SKM-1 (cell line): Measurements from ENCODE around the gene KRTAP4-1.
"Not testable (repeated sequence)": the region's sequence is repeated elsewhere in the genome, so short reads cannot be mapped to it uniquely, and the experiment has no call there.

Experiments
- DNase-seq: peaks from one replicate; lab custom pipeline; 2025; ENCODE audit not compliant: unreplicated experiment; lab: John Stamatoyannopoulos, UW

KRTAP4-1 gene

DNA sequence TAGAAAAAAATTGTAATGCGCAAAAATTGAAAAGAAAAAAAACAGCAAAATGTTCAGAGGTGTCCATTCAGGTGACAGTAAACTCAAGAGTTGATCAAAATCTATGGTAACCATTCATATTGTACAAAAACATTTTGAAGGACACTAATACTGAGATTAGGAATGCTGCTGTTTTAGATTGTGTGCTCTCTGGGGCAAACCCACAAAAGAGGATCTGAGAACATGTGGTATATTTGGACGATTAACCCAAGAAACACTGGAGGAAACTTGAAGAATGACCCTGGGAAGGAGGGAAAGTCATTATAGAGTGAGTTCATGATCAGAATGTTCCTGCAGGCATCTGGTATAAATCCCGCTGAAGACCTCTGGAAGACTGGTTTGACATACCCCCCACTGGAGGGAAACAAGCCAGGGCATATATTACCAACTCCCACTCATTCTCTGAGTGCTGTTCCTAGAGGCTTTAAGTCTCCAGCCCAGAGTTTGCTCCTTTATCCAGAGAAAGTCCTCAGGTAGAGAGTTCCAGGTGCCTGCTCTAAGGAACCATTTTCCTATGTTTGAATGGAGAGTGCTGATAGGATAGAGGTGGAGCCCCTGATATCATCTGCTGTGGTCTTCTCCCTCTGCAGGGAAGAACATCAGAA, 7.8 kb downstream of the KRTAP4-1 start:
- DNase-seq = no peak

DNA sequence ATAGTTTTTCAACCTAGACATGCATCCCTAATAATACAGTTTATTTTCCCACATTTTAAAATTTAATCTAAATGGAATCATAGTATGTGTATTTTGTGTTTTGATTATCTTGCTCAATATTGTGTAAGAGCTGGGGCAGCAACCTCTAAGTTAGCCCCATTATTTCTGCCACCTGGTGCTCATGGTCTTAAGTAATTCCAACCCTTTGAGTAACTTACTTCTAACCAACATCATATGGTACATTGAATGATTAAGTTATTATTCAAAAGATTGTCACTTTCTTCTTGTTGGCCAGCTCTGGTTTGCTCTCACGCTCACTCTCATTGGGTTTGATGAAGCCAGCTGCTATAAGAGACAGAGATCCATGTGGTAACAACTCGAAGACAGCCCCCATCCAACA, 12.8 kb downstream of the KRTAP4-1 start:
- DNase-seq = no peak

DNA sequence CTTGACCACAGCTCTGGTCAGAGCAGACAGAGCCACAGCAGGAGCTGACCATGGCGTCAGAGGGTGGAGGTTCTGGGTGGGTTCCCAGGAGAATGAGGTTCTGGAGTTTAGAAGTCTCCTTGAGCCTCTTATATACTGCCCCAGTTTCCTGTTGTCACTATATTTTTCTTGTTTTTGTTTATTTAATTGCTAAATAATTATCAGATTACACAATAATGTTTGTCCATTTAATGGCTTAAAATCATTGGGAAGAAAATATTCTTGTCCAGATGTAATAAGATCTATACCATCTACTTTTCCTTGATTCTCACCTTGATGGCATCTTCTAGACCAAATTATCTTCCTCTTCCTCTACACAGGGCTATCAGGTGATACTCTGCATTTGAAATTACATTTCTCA, 16.6 kb downstream of the KRTAP4-1 start, which contains the start of gene KRTAP4-3:
Gene KRTAP4-3 (minus strand): TSS at position 101 of the 400 bp plus-strand sequence. CDS start 49 bp downstream, at position 52.
- DNase-seq = no peak

DNA sequence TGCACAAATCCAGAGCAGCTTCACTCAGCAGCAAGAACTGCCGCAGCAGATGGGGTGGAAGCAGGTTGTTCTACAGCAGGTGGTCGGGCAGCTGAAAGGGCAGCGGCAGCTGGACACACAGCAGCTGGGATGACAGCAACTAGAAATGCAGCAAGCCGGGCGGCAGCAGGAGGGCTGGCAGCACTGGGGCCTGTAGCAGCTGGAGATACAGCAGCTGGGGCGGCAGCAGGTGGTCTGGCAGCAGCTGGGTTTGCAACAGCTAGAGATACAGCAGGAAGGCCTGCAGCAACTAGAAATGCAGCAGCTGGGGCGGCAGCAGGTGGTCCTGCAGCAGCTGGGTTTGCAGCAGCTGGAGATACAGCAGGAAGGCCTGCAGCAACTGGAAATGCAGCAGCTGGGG, 17.1 kb downstream of the KRTAP4-1 start:
- DNase-seq = no peak

DNA sequence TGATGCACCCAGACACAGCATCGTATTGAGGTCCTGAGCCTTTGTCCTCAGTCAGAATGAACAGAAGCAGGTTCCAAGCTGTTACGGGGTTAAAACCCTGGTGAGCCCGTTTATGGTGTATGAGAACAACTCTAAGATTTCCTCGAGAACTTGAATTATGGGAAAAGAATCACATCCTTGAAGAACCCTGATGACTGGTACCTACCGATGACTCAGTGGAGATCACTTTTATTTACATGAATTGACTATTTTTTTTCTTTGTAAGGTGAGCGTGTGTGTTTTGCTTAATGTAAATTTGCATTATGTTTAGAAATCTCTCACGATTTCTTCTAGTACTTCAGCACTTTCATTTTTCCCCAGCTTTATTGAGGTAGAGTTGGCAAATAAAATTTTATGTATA, 20.9 kb downstream of the KRTAP4-1 start:
- no peak for DNase-seq

DNA sequence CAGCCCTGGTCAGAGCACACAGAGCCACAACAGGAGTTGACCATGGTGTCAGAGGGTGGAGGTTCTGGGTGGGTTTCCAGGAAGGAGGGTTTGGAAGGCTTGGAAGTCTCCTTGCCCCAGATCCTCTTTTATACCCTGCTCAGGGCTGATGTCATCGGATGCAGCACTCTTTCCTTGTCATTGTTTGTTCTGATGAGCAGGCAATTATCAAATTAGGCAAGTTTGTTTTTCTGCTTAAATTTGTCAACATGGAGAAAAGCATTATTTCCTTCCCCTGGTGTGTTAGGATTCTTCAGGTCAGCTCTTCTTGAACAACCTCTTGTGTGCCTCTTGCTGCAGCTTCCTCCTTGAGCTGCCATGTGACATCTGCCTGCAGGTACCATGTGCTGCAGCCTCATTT, 24.1 kb downstream of the KRTAP4-1 start, which contains the start of gene KRTAP4-4:
Gene KRTAP4-4 (minus strand): TSS at position 101 of the 400 bp plus-strand sequence. CDS start 57 bp downstream, at position 44.
- DNase-seq = no peak

DNA sequence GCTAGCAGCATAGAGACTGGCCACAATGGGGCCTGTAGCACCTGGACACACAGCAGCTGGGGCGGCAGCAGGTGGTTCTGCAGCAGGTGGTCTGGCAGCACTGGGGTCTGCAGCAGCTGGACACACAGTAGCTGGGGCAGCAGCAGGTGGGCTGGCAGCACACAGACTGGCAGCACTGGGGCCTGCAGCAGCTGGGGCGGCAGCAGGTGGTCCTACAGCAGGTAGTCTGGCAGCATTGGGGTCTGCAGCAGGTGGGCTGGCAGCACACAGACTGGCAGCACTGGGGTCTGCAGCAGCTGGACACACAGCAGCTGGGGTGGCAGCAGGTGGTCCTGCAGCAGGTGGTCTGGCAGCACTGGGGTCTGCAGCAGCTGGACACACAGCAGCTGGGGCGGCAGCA, 24.5 kb downstream of the KRTAP4-1 start:
- DNase-seq = not testable (repeated sequence)

DNA sequence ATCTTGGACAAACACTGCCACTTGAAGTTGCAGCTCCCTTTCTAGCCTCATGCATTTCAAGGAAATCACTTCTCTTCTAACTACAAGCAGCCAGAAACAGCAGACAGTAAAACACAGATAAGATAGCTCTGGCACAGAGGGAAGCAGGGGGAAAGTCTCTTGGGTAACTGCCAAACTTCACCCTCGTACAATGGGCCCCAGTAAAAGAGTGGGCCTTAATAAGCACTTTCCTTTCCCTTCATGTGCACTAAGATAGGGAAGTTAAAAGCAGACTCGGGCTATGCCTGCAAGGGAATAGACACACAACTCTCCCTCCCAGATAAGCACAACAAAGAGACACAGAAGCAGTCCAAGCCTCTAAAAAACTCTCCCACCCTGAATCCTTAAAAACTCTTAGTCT, 30.9 kb downstream of the KRTAP4-1 start:
- no peak for DNase-seq

DNA sequence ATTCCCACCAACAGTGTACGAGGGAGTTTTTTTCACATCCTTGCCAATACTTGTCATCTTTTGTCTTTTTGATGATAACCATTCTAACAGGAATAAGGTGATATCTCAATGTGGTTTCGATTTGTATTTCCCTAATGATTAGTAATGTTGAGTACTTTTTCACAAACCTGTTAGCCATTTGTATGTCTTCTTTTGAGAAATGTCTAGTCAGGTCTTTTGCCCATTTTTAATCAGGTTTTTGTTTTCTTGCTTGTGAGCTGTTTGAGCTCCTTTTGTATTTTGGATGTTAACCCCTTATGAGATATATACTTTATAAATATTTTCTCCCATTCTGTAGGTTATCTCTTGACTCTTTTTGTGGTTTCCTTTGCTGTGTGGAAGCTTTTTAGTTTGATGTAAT, 33.2 kb downstream of the KRTAP4-1 start:
- DNase-seq = no peak

DNA sequence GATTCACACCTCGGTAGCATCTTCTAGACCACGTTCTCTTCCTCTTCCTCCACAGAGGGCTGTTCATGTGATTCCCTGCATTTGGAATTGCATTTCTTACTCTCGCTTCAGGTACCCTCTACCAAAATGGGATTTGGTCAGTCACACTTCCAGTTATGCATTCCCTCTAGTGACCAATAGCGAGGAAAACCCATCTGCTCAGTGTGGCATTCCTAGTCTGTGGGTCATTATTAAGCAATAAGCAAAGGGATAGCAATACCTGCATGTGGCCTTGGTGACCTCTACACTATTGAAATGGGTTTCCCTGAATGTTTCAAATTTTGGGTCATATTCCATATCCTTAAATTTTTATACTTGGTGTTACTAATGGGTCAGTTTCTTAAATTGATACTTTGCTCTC, 34.7 kb downstream of the KRTAP4-1 start:
- no peak for DNase-seq

DNA sequence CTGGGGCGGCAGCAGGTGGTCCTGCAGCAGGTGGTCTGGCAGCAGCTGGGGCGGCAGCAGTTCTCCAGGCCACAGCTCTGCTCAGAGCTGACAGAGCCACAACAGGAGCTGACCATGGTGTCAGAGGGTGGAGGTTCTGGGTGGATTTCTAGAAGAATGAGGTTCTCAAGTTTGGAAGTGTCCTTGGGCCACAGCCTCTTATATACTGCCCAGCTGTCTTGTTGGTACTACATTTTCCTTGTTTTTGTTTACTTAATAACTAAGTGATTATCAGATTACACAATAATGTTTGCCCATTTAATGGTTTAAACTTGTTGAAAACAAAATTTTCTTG, 35.1 kb downstream of the KRTAP4-1 start, which contains the start of gene KRTAP4-5:
Gene KRTAP4-5 (minus strand): TSS at position 174 of the 334 bp plus-strand sequence. CDS start 58 bp downstream, at position 116.
- DNase-seq = no peak

DNA sequence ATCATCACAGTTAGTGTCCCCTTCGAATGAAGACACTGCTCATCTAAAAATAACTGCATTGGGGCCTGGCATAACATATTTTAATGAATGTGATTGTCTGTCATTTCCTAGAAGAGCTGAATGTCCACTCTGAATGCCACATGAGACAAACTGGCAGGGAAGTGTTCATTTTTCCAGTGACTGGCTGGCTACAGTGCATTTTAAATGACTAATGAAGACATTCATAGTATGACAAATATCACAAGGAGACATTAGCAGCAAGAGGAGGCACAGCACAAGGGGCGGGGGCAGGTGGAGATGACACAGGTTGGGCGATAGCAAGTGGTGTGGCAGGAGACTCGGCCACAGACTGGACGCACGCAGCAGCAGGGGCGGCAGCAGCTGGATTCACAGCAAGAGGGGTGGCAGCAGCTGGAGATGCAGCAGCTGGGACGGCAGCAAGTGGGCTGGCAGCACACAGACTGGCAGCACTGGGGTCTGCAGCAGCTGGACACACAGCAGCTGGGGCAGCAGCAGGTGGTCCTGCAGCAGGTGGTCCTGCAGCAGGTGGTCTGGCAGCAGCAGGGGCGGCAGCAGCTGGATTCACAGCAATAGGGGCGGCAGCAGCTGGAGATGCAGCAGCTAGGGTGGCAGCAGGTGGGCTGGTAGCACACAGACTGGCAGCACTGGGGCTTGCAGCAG, 35.6 kb downstream of the KRTAP4-1 start:
- DNase-seq = not testable (repeated sequence)

DNA sequence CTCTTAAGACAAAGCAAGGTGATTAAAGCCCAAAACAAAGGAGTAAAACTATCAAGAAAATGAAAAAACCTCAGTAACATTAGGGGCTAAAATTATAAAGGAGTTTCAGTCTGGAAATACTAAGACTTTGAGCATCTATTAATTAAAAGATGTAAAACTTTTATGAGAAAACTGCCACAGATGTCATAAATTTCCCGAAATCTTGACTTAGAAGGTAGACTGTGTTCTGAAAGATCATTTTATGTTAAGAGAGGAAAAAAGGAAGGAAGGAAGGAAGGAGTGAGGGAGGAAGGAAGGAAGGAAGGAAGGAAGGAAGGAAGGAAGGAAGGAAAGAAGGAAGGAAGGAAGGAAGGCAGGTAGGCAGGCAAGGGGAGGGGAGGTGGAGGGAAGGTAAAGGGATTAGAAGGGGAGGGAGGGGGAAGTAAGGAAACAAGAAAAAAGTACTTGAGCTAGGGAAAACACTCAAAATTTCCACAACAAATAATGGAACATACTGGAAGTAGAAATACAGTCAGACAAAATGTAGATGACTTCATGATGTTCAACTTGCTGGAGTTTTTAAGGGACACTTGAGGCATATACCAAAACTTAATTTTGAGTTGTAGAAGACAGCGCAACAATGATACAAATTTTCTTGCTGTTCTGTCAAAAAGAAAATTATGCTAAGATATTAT, 37.0 kb downstream of the KRTAP4-1 start:
- DNase-seq = no peak

DNA sequence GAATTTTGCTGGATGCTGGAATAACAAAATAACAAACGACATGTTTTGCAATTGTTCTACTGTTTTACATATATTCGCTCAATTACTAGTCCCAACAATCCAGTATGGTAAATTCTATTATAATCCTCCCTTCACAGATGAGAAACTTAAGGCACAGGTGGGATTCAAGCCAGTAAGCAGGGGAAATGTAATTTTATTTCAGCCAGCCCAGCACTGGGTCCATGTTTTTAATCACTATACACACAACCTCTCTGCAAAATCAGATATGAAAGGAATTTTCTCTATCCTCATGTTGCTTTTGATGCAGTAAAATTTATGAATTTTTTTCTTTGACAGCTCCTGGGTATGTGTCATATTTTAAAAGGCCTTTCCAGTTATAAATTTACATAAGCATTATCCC, 39.5 kb downstream of the KRTAP4-1 start:
- no peak for DNase-seq

DNA sequence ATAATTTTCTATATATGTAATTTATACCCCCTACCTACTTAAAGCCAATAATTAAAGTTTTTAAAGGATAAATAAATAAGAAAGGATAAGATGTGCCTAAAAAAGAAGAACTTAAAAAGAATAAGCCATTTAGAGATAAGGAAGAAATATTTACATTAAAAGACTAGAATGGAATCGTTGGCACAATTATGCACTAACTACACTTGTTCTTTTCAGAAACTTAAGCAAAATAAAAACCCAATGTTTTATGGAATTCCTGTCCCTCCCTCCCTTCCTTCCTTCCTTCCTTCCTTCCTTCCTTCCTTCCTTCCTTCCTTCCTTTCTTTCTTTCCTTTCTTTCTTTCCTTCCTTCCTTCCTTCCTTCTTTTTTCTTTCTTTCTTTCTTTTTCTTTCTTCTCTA, 39.9 kb downstream of the KRTAP4-1 start:
- no peak for DNase-seq

DNA sequence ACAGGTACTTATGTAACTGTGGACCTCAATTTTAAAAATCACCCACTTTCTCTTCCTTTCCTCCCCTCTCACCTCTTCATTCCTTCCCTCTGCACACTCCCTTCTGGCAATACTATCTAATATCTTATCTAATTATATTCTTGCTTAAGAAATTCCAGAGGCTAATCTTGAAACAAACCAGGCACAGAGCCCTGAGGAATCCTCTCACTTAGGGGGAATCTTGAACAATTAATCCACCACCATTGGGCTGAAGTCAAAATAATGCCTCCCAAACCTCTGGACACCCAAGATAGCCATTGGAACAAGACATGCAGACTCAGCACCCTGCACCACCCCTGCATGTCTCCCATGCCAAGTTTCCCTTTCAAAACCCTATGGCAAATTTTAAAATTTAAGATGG, 43.4 kb downstream of the KRTAP4-1 start:
- no peak for DNase-seq

DNA sequence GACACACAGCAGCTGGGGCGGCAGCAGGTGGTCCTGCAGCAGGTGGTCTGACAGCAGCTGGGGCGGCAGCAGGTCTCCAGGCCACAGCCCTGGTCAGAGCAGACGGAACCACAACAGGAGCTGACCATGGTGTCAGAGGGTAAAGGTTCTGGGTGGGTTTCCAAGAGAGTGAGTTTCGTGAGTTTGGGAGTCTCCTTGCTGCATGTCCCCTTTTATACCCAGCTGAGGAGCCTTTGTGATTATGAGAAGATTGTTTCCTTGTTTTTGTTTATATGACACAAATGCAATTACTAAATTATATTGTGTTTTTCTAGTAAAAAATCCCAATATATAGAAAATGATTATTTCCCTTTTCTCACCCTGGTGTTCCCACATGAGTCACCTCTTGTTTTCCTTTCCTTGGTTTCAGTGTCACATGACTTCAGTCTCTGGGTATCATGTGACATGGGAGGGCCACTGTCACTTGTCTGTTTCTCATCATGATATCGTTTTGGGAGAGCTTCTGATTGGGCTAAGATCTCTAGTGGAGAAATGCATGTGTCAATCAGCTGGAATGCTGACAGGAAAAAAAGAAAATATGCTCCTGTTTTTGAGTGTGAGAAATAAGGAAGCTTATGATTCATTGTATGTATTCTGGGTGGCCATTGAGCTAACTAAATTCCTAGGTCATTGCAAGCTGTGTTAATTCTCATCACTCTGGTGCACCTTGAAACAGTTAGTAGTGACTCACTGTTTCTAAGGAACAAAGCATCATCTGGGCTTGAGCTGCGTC, 44.2 kb downstream of the KRTAP4-1 start, which contains the start of gene KRTAP4-6:
Gene KRTAP4-6 (minus strand): TSS at position 185 of the 772 bp plus-strand sequence. CDS start 57 bp downstream, at position 128.
- no peak for DNase-seq

DNA sequence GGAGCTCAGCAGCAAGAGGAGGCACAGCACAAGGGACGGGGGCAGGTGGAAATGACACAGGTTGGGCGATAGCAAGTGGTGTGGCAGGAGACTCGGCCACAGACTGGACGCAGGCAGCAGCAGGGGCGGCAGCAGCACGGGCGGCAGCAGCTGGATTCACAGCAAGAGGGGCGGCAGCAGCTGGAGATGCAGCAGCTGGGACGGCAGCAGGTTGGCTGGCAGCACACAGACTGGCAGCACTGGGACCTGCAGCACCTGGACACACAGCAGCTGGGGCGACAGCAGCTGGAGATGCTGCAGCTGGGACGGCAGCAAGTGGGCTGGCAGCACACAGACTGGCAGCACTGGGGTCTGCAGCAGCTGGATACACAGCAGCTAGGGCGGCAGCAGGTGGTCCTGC, 44.8 kb downstream of the KRTAP4-1 start:
- DNase-seq = not testable (repeated sequence)
